HG03139 (cell line): ENCODE measurements around the gene FBXW11.
"Not testable (repeated sequence)": the region's sequence is repeated elsewhere in the genome, so short reads cannot be mapped to it uniquely, and the experiment has no call there.

Experiments
- ATAC-seq: cut with Tn5 transposase; IDR thresholded peaks from one replicate; pipeline ENCODE4 v1.9.1; 2021; ENCODE audit not compliant: unreplicated experiment

Gene FBXW11

GRCh38 chr5:172020110-172020786 lies 13.8 kb upstream of the FBXW11 start:
- not testable (repeated sequence) for ATAC-seq

GRCh38 chr5:172015346-172015745 lies 8.9 kb upstream of the FBXW11 start:
- ATAC-seq: no peak

DNA sequence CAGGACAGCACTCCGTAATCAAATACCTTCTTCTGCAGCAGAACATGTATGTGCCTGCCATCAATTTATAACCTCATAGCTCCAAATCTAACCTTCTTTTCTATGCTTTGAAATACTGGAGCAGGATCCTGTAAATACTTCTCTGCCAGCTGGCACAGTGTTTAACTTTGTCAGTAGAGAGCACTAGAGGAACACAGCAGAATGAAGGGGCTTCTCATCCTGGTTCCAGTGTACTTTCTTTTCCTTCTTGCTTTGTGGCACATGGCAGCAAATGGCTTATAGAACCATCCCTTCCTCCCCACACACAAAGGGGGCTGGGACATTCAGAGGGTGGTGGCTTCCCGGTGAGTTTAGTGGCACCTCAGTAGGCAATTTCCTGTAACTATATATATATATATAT lies 3.8 kb upstream of the FBXW11 start:
- no peak for ATAC-seq

GRCh38 chr5:172009536-172010270 lies 3.3 kb upstream of the FBXW11 start:
- ATAC-seq: no peak

DNA sequence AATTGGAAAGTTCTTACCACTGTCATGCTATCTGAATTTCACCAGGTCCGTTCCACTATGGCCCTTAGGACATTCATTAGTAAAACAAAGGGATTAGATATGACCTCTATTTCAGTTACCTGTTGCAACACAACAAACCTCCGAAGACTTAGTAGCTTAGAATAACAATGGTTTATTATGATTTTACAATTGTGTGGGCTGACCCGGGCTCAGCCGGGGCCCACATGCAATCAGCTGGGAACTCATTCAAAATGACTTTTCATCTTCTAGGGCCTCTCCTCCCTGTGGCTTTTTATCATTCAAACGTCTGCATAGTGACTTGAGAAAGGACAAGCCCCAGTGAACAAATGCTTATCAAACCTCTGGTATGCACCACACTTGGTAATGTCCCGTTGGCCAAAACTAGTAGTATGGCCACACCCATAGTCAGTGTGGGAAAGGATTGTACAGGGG lies 2.3 kb upstream of the FBXW11 start:
- ATAC-seq: no peak

DNA sequence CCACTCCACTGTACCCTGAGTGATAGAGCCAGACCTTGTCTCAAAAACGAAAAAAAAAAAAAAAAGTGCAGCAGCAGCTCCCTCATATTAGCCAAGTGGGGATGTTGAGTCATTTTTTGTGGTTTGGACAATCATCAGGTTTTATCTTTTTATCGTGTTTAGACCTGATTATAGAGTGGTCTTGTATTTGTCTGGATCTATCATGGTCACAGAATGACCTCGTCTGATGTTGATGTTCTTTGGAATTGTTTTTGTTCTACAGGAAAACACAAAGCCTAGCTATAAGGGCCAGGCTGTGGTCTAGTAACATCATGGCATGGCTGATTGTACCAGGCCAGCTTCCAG lies 1.6 kb upstream of the FBXW11 start:
- ATAC-seq: no peak

GRCh38 chr5:172007175-172008110 lies 1.0 kb upstream of the FBXW11 start:
- ATAC-seq: peak; percentile 2

DNA sequence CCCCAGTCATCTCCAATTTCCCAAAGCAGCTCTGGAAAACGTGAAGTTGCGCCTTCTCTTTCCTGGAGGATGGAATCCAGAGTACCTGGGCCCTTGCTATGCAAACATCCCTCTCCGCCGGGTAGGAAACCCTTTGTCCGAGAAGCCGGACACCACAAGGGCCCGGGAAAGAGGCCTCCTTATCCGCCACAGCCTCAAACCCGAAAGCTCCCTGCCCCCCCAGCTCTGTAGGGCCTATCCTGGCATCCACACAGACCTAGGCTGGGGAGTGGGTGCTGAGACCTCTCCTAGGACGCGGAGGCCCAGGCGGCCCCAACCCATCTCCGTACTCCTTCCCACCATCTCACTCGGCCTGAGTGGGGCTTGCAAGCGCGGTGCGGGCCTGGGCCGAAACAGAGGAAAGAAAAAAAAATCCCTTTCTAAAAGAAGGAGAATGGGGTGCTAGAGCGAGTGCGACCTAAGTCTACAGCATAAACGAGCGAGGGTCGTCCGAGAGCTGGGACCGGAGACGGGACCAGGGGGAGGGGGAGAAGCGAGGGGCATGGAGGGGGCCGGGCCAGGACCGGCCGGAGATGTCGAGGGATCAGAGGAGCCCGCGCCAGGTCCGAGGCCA lies 624 bp downstream of the FBXW11 start:
- ATAC-seq: no peak

GRCh38 chr5:172004824-172005237 lies 1.6 kb downstream of the FBXW11 start:
- ATAC-seq: no peak

- ATAC-seq: no peak
Observed at GRCh38 chr5:172003746-172004145, 2.7 kb downstream of the FBXW11 start.

DNA sequence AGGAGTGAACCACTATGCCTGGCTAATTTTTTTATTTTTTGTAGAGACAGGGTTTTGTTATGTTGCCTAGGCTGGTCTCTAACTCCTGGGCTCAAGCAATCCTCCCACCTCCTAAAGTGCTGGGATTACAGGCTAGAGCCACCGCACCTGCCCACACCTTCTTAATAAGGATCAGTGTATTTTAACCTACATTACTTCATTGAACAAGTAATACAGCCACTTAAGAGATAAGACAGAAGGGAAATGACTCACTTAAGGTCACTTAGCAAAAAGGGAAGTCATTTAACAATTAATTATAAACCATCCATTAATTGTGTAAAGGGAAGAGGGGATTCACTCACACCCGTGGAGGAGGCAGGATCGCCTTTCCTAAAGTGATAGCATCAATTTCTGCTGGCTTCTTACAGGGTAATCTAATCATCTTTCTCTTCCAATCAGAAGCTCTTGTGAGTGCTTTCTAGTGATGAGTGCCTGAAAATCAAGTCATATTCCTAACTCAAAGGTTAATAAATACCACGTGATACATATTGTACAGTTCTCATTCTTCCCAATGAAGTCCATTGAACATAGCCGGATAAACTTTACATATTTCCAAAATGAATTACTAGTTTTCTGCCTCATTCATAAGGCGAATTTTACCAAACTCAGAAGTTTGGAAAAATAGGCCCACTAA lies 3.5 kb downstream of the FBXW11 start:
- ATAC-seq: no peak

DNA sequence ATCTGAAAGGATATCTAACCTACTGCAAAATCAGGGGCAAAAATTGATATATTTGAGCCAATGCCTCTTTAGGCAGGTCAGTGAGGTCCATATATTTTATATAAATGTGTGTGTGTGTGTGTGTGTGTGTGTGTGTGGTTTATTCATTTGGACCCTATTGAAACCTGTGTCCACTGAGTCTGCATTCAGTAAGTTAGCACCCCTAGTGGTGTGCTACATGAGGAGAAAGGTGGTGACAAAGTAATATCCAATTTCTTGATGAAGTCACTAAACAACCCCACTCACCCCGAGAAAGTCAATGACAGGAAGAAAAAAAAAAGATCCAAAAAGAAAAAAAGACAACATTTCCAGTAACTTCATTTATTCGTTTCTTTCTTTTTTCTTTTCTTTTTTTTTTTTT lies 4.1 kb downstream of the FBXW11 start:
- no peak for ATAC-seq

- peak; percentile 60 for ATAC-seq
Observed at GRCh38 chr5:171999877-172000276, 6.6 kb downstream of the FBXW11 start.

DNA sequence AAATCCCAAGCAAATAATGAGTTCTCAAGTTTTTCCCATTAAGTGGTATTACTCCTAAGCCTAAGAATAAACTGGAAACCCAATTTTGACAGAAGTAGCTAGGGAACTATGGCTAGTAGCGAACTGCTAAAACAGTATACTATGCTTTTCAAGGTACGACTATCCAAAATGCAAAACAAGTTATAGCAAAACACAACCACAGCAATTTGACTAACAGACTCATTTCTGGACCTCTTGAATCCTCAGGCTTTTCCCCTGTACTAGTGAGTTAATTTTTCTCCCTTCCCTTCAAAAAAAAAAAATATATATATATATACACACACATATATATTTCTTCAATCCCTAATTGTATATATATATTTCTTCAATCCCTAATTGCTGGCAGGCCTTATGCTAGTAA lies 7.3 kb downstream of the FBXW11 start:
- no peak for ATAC-seq

DNA sequence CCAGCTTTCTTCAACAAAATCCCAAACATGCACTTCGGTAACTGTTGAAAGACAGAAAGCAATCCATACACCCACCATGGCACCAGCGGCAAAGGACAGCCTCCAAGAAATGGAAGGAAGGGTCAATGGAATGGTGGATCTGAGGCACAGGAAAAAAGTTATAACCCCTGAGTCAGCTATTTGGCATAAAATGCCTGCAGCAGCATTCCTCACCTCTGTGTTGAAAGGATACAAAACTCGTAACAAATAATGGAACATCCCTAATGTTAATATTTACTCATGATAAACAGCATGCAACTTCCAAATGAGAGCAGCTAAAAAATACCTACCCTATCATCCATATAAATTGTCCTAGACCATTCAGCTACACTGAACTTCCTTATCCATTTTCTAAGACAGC lies 9.4 kb downstream of the FBXW11 start:
- no peak for ATAC-seq

GRCh38 chr5:171992813-171993212 lies 13.6 kb downstream of the FBXW11 start:
- no peak for ATAC-seq

DNA sequence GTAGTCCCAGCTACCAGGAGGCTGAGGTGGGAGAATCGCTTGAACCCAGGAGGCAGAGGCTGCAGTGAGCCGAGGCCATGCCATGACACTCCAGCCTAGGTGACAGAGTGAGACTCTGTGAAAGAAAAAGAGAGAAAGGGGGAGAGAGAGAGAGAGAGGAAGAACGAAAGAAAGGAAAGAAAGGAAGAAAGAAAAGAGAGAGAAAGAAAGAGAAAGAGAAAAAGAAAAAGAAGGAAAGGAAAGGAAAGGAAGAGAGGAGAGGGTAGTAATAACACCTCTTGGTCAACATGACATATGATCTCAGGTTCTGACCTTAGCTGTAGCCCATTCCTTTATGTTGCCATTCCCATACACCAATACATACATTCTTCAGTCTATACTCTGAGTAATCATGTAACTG lies 14.1 kb downstream of the FBXW11 start:
- no peak for ATAC-seq

- no peak for ATAC-seq
Observed at GRCh38 chr5:171990713-171991015, 15.8 kb downstream of the FBXW11 start.

GRCh38 chr5:171989946-171990712 lies 16.3 kb downstream of the FBXW11 start:
- ATAC-seq: no peak

GRCh38 chr5:171989276-171989675 lies 17.2 kb downstream of the FBXW11 start:
- ATAC-seq: peak; percentile 52
